Peyer's patch (tissue), 4 donors: ENCODE results near the gene GNB1L.

Source experiments
- CTCF ChIP-seq, 6 experiments: fragments of 450-650 bp in 4 of 6; fragments of 200-600 bp in 2 of 6; sonication (generic) in 1 of 6; IDR thresholded peaks; one replicate each; pipeline ENCODE4 v1.5.1; 2017 to 2019; ENCODE audit warnings: antibody characterized with exemption in 6 of 6, mild to moderate bottlenecking in 3 of 6, moderate library complexity in 1 of 6
- POLR2A ChIP-seq, 2 donors: fragments of 450-650 bp; IDR thresholded peaks; one replicate each; pipeline ENCODE4 v1.5.1; 2017; ENCODE audit warnings: antibody characterized with exemption in 2 of 2, mild to moderate bottlenecking in 2 of 2, moderate library complexity in 2 of 2

GRCh38 chr22:19871023-19871844 lies 16.6 kb upstream of the GNB1L start:
- TF ChIP-seq POLR2A (IDR thresholded peaks at IDR 0.05) (no peak), CTCF (IDR thresholded peaks at IDR 0.05) (no peak)
